COR-L47 (cell line): Measurements from ENCODE around the gene PLCL2.

Experiments used
- DNase-seq: peaks from one replicate; lab custom pipeline; 2025; lab: John Stamatoyannopoulos, UW

Gene PLCL2

DNA sequence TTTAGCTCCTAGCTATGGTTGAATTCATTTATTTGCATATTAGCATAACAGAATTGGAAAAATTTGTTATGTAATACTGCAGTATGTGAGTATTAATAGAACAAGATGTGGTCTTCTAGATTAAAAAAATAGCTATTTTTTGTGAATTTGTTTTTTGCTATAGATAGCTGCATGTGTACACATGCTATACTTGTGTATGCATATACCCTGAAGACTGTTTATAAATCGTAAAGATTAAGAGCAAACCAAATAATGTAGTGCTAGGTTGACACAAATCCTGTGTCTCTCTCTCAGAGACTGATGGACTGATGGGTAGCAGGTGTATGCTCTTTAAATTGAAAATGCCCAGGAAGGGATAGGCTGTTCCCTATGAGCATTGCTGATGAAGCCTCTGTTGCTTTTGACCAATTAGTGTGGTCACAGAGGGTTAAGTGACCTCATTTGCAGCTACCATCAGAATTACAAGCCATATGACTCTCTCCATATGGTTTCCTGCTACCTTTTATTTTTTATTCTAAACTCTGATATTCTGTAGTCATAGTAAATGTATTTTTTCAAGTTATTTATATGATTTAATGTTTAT, 9.0 kb downstream of the PLCL2 start:
- no peak for DNase-seq

DNA sequence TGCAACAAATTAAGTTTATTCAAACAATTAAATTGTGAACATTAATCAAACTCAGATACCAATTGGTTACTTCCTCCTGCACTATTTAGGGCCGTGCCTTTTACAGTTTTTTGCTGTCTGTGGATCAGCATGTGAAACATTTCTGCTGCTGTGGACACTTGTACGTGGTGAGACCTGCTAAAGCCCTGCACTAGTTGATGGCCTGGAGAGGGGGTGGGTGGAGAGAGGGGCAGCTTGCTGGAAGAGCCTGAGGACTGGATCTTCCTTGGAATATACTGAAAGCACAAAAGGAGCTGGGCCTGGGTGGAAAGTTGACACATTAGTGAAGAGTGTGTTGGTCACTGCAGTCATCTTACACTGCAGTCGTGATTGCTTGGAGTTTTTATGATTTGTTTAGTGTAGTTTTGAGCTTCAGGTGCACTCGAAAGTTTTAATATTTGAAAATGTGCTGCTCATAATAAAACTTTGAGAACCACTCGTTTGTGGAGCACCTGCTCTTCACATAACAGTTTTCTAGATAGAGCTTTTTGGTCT, 11.4 kb downstream of the PLCL2 start:
- no peak for DNase-seq

DNA sequence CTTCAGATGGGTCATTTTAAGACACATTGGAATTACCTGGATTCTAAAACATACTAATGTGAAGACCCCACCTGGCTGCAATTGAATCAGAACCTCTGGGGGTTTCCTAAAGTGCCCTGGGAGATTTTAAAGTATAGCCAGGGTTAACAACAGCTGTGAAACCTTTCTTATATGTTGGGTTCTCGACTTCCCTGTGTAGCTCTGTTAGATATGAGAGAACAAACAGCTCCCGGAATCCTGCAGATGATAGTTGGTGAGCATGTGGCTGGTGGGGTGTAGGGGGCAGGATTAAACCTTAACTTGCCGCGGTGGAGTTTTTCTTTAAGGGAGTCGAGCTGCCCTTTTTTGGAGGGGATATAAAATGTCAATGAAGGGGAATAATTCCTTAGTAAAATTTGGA, 12.1 kb downstream of the PLCL2 start:
- no peak for DNase-seq

DNA sequence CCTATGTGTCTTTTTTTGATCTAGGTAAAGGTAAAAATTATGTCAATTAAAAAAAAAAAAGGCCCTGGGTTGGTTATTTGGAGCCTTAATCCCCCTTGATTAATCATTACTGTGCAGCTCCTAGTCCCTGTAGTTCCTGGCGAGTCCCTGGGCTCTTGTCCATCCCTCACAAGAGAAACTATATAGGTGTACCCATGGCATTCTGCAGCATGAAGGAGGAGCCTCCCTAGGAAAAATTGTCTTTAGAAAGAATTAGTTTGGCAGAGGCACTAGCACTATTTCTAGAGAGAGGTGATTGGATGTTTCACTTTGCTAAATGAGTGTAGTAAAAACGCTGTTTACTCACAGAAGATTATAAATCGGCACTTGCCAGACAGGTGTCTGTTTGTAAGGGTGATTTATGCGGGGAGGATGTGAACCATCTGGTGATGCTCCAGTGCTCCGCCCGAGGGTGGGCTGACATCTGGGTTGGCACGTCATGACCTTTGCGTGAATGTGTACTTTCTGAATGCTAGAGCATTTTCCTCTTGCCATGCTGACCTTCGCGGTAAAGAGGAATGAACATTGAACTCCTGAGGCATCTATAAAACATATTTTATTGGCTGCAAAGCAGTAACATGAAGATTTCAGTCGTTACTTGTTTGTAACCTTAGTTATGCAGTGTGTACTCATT, 12.6 kb downstream of the PLCL2 start:
- no peak for DNase-seq

DNA sequence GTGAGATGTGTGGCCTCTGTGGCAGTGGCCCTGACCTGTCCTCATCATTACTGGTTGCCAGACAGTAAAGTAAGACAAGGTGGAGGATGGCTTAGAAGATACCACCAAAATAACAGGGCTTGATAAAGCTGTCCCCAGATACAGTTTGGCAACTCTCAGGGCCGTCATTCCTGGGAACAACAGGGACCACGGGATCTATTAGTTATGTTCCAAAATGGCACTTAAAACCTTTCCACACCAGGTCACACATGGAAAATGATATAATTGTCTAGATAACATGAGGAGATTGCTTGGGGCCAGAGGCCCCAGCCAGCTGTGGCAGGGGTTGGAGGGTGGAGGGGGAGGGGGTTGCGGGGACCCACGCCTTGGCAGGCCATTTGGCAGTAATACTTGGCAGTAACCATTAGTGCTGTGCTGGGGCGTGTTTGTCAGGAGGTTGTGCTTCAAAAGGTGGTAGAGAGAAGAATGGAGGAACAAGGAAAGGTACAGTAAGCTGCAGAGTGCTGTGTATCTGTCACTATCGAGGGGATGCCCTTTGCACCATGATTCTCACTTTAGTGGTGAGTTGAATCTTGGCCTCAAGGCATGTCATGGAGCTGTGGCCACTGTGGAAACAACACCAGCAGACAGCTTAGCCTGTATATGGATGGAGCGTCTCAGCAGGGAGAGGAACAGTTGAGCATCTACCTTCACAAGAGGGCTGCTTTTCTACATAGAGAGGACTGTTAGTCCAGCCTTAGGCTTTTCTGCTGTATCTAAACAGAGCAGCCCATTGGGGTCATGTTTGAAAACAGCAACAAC, 14.0 kb downstream of the PLCL2 start:
- no peak for DNase-seq

DNA sequence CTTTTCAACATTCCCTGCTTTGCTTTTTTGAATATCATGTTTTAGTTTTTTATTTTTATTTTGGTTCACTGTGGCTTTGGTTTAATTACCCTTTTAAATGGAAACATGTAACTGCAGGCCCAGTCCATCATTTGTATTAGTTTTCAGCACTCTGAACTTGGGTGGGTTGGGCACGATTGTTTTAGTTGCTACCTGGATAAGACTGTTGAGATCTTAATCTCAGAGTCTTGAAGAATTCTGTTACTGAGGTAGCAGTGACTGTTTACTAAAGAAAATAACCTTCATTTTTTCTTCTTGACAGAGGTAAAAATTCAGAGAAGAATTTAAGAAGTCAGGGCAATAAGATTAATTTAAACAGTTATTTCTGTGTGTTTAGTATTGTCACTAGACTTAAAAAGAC, 15.2 kb downstream of the PLCL2 start:
- DNase-seq, result no peak

DNA sequence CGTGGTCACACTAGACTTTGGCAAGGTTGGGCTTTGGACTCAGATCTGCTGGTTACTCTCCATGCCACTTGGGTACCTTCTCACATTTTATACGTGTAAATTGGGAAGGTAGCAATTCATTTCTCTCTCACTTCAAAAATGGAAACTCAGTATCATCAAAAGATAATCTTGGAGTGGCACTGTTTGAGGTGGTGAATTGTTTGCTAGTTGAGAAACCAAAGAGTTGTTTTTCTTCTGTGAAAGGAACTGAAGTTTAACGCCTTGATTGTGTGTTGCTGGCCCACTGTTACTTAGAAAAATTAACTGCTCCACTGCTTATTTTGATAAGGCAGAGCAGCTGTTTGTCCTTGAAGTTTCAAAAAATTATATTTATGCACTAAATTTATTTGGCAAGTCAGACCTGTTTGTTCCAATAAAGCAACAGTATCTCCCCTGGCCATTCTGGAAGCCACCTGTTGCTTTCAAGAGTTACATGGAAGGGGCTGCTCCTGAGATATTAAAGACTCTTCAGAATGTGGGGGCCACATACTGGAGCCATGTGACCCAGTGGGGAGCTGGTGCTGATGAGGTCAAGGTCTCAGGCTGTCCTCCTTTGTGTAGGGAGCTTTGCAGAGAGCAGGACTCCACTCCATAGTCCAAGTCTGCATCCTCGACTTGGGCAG, 16.2 kb downstream of the PLCL2 start:
- no peak for DNase-seq

DNA sequence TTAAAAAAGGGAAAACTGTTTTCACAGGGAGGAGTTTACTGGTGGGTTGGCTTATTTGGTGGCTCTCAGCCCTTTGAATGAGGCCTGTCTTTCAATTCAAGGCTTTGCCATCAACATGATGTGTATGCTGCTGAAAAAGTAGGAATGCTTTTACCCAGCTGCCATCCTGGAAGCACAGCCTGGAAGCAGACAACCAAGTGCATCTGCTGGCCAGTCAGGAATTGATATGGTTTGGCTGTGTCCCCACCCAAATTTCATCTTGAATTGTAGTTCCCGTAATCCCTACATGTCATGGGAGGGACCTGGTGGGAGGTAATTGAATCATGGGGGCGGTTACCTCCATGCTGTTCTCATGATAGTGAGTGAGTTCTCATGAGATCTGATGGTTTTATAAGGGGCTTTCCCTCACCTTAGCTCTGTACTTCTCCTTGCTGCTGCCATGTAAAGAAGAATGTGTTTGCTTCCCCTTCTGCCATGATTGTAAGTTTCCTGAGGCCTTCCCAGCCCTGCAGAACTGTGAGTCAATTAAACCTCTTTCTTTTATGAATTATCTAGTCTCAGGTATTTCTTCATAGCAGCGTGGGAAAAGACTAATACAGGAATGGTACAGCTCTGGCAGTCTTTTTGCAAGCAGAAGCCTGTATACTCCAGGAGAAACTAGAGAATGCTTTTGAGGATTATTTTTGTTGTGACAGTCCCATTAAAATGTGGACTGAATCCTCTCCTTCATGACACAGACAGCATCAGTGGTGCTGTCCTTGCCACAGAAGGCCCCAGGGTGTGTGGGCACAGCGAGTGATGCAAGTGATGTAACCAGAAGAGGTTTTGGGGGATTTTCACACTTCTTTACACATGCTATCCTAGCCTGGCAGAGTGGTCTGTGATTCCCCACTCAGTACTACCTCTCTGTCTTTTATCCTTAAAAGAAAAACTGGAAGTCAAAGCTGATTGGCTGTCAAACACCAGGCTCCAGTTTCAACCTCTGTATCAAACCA, 20.0 kb downstream of the PLCL2 start:
- DNase-seq, result no peak

DNA sequence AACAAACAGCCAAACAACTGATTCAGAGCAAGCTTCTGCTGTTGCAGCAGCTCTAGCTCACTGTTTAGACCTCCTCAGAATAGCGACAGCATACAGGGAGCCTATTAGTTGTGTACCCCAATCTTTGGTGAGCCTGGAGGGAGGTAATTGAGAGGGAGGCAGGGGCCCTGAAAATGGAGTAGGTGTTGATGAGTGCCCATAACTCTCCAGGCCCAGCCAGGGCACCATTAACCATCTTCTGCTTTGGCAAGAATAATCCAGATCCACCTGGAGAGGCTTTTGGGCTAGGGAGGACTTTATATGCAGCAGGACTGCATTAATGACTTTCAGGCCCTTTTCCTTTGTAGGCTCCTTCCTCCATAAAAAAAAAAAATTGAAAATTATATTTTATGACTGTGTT, 20.9 kb downstream of the PLCL2 start:
- DNase-seq, result no peak

DNA sequence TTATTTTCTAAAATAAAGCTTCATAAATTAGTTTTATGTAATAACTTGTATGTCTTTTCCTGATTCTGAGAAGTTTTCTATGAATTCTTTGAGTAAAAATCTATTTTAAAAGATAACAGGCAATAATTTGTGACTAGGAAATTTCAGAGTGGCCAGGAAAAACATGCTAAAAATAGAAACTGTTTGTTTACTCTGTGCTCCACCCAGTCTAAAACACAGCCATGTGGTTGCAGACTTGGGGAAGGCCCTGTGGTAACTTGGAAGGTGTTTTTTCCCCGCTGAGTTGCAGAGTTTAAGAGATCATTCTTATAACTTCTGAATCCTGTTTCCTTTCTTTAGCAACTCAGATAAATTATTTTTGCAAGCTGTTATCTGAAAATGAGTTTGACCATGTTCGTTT, 21.9 kb downstream of the PLCL2 start:
- DNase-seq, result no peak

DNA sequence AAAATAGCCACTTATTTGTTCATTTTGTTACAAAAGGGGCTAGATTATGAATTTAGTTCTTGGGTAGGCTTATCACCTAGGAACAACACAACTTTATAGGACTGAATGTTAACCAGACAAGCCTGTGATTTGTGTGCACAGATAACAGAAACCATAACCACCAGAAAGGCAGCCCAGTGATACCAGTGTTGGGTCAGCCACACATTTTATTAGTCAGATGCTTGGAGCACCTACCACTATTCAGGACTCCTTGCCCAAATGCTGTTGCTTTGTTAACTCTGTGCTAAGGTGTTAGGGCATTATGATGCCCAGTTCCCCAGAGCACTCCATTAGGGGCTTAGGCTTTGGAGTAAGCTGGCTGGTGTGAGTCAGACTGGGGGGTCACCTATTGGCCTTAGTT, 22.5 kb downstream of the PLCL2 start:
- DNase-seq, result no peak

DNA sequence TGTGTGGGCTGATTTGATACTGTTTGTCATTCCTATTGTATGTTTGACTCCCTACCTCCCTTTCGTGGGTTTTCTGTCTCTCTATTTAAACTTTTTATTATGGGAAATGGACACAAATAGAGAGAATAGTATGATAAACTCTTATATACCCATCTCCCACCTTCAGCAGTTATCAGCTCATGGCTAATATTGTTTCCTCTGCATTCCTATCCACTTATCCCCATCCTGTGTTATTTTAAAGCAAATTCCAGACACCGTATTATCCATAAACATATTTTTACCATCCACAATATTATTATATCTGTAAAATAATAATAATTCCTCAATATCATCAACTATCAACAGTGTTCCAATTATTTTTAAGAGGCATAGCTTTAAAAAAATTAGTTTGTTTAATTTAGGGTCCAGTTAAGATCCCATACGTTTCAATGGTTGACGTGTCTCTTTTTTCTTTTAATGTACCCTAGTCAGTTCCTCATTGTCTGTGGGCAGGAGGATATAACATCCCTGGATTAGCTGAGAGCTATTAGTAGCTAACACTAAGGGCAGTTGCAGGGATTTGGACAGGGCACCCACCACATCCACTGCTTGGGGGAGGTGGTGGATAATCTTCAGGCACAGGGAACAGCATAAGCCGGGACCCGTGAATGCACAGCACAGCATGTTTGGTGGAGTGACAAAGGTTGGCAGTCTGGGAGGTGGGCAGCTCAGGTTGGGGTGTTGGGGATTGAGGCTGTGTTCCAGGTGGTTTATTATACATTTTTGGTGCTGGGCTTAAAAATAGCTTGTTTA, 23.5 kb downstream of the PLCL2 start:
- DNase-seq, result no peak

DNA sequence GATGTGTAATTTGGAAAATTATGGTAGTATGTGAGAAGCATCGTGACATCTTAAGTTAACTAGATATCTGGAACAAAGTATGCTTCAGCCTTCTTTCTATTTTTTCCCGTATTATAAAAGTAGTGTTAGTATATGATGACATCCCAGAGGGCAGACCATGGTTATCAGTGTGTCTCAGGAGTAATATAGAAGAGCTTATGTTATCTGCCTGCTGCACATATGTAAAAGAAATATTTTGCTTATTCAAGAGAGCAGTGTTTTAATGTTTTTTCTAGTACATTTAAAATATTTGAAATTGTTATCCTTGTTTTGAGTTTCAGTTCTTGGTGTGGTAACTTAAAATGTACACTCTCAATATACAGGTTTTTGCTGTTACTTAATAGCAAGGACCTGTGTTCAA, 24.1 kb downstream of the PLCL2 start:
- DNase-seq, result no peak

DNA sequence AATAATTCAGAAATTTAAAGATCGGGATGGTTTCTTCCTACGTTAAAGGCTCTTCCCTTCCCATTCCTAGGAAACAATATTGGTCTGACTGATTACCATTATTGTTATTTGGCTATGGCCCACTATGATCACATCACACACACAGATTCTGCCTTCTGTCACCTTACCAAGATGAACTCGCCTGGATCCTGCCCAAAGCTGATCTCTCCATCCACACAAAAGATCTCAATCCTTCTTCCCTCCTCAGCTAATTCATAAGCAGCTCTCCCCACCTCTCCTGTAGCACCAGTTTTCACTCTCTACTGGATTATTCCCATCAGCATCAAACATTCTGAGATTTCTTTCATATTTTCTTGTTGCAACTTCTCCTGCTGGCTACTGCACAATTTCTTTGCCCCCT, 25.0 kb downstream of the PLCL2 start:
- DNase-seq, result no peak

DNA sequence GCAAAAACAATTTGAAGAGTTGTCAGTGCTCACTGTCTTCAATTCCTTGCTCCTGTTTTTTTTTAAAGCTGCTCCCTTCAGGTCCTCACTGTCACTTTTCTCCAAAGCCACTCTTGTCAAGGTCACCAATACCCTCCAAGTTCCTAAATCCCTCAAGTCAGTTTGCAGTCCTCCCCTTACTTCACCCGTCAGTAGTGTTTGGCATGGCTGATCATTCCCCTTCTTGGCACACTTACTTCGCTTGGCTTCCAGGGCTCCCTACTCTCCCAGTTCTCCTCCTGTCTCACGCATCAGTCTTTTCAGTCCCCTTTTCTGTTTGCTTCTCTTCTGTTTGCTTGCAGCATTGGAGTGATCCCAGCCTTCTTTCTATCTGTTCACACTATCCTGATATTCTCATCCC, 25.5 kb downstream of the PLCL2 start:
- DNase-seq, result no peak

DNA sequence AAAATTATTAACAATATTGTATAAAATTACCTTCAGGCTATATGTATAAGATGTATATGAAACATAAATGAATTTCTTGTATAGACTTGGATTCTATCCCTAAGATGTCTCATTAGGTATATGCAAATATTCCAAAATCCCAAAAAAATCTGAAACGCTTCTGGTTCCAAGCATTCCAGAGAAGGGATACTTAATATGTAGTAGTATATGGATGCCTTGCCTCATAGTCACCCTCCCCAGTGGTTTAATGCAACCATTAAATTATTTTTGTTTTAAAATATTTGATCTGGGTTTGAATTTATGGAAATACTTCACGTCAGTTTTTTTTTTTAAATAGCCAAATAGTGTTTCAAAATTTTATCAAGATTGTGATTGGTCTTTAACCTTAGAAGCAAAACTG, 27.2 kb downstream of the PLCL2 start:
- no peak for DNase-seq

DNA sequence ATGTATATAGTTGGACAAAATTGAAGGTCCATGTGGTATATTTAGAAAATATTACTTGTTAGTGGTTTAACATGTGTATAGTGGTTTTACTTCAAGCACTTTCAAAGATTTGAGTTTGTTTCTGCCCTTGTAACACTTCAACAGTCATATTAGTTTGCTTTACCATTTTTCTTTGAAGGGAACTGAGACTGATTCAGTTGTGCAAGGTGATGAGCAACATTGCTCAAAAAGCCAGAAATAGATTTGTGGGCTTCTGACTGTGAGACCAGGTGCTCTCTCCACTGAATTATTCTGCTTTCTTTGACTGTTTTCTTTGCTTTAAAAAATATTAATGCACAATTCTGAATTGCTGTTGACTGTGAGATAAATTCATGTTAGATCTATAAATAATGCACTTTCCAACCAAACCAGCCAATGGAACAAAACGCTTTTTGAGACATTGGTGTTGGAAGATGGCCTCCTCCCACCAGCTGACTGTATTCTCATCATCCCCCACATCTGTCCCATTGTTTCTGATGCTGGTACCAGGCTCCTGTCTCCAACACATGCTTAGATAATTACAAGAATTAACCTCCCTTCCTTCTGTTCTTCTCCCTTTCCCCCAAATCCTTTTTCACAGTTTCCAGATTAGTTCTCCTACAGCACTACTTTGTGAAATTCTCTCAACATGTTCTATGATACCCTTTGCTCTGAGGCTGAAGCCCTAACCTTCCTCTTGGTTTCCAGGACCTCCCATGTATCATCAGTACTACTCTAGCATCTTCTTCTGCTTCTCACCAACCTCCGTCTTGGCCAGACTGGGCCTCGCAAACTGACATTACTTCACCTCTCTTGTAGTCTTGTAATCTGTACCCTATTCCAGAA, 27.9 kb downstream of the PLCL2 start:
- no peak for DNase-seq

DNA sequence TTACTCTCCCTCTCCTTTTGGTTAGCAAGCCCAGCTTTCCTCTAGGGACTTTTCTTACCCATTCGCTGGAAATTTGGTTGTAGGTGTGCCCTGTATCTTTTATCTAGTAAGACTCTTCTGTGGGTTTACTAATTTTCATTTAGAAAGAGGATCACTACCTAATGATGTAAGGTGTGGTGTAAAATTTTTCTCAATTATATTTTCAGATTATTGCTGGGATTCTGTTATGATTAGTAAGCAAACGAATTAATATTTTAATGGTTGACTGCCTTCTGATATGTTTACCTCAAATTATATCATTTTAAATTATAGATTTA, 28.5 kb downstream of the PLCL2 start:
- no peak for DNase-seq

DNA sequence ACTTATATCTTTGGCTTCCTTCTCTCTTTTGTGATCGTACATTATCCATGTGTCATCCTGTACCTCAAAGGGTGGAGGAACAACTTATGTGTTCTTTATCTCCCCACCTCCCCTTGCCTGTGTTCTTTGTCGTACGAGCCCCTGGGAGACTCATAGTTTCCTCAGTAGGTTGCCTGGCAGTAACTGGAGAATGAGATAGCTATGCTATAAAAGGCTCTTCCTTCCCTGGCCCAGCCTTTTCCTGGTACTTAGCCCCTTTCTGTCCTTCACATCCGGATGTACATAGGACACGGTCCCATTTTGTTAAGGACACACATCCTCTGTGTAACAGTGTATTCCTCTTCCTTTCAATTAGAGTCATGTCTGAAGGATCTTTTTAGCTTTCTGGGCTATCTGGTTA, 32.1 kb downstream of the PLCL2 start:
- DNase-seq, result no peak
